Gastroesophageal sphincter (tissue), 3 donors: Measurements from ENCODE around the gene CDRT15L2.
"Not testable (repeated sequence)": the region's sequence is repeated elsewhere in the genome, so short reads cannot be mapped to it uniquely, and the experiment has no call there.

Source experiments
- EP300 ChIP-seq: sonication (generic); formaldehyde crosslinking; IDR thresholded peaks from one replicate; pipeline ENCODE4 v1.6.1; 2017; ENCODE audit warnings: antibody characterized with exemption, mild to moderate bottlenecking
- POLR2A ChIP-seq, 2 donors: fragments of 450-650 bp; IDR thresholded peaks; one replicate each; pipeline ENCODE4 v1.6.1; 2017; ENCODE audit warnings: antibody characterized with exemption in 2 of 2, mild to moderate bottlenecking in 2 of 2, moderate library complexity in 1 of 2
- POLR2AphosphoS5 ChIP-seq: sonication (generic); formaldehyde crosslinking; IDR thresholded peaks from one replicate; pipeline ENCODE4 v1.6.1; 2017; ENCODE audit warnings: antibody characterized with exemption
- TF ChIP-seq, protein P1 (sequence below), 4 experiments: fragments of 200-600 bp in 2 of 4; fragments of 450-650 bp in 2 of 4; sonication (generic) in 1 of 4; IDR thresholded peaks; one replicate each; pipeline ENCODE4 v1.5.1; 2017 to 2019; ENCODE audit warnings: antibody characterized with exemption in 4 of 4, mild to moderate bottlenecking in 2 of 4, moderate library complexity in 2 of 4

DNA sequence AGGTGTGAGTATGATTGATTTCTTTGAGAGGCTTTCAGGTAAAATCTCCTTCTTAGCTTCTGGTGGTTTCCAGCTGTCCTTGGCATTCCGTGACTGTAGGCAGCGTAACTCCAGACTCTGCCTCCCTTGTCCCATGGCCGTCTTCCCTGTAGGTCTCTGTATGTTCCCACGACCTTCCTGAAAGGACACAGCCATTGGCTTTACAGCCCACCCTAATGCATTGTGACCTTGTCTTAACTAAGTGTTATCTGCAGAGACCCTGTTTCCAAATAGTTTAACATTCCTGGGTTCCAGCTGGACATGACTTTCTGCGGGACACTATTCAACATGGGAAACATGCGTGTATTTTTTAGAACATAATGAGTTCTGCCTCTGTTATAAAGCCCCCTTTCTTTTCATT is 49.4 kb upstream of the CDRT15L2 start:
- not testable (repeated sequence) for TF ChIP-seq POLR2AphosphoS5; POLR2A (IDR thresholded peaks at IDR 0.05); EP300
- TF ChIP-seq, protein P1, sequence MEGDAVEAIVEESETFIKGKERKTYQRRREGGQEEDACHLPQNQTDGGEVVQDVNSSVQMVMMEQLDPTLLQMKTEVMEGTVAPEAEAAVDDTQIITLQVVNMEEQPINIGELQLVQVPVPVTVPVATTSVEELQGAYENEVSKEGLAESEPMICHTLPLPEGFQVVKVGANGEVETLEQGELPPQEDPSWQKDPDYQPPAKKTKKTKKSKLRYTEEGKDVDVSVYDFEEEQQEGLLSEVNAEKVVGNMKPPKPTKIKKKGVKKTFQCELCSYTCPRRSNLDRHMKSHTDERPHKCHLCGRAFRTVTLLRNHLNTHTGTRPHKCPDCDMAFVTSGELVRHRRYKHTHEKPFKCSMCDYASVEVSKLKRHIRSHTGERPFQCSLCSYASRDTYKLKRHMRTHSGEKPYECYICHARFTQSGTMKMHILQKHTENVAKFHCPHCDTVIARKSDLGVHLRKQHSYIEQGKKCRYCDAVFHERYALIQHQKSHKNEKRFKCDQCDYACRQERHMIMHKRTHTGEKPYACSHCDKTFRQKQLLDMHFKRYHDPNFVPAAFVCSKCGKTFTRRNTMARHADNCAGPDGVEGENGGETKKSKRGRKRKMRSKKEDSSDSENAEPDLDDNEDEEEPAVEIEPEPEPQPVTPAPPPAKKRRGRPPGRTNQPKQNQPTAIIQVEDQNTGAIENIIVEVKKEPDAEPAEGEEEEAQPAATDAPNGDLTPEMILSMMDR (IDR thresholded peaks at IDR 0.05), result not testable (repeated sequence)
